Measurements from ENCODE around the gene CTIF.

GRCh38 chr18:48871391-48872166 lies 332.7 kb downstream of the CTIF start:
- no peak for TF ChIP-seq CTCF (IDR thresholded peaks at IDR 0.05; ENCODE audit: low read length)
- no peak for TF ChIP-seq EZH2 (optimal IDR thresholded peaks at IDR 0.05; ENCODE audit: low read depth, low read length)

All from MM.1S (cell line).